ENCODE results near the gene ADRA1B.

GRCh38 chr5:159990506-159990905, 74.2 kb downstream of the ADRA1B start:
- TF ChIP-seq POLR2AphosphoS5 (IDR thresholded peaks at IDR 0.05; ENCODE audit: low read depth, low read length) (no peak), REST (IDR thresholded peaks at IDR 0.05; ENCODE audit: insufficient read depth in 1 of 2, low read depth in 2 of 2, low read length in 2 of 2) (no peak), TAF1 (IDR thresholded peaks at IDR 0.05; ENCODE audit: borderline replicate concordance, insufficient read depth, low read length) (no peak), SIN3A (IDR thresholded peaks at IDR 0.05; ENCODE audit: borderline replicate concordance, insufficient read depth, low read length) (no peak)
